Endothelial cell of umbilical vein (primary cell): ENCODE measurements around the gene RNASE7. TPM values are rescaled to one million over a fixed set of nuclear protein-coding genes. Genes with fewer than 3 reads are reported as not detected.

ENCODE experiments used
- BruUV-seq: library from RNA; stranded (reverse); fragments of 400-500 nt; replicated peaks from 2 replicates; lab custom pipeline; 2021; lab: Mats Ljungman, UMichigan
- CTCF ChIA-PET: fragments of 300-600, 350-600 bp; sonication (Branson Sonifier 250); formaldehyde crosslinking; loops from one replicate; lab custom pipeline; 2021; ENCODE audit warnings: antibody characterized with exemption, inconsistent platforms; lab: Charles Lee
- POLR2A ChIA-PET: fragments of 300-600, 350-600 bp; sonication (Branson Sonifier 250); formaldehyde crosslinking; loops from one replicate; lab custom pipeline; 2021; ENCODE audit warnings: antibody characterized with exemption, inconsistent platforms; lab: Charles Lee
- DNase-seq: peaks from one replicate; pipeline ENCODE4 v3.0.0-alpha.2; 2011; ENCODE audit warnings: low read depth, low spot score
- FAIRE-seq: peaks from 2 replicates; lab custom pipeline; 2011; peaks lifted over from hg19 to GRCh38; lab: Jason Lieb, UNC
- H2AFZ ChIP-seq: 2 replicates; pipeline ENCODE4 v1.6.0; 2012; ENCODE audit warnings: low read depth, low read length, control low read depth, inconsistent platforms
- H3K27ac ChIP-seq: 2 replicates; pipeline ENCODE4 v1.5.1; 2011; ENCODE audit warnings: low read depth, mild to moderate bottlenecking, control low read depth, low read length, moderate library complexity; ENCODE audit not compliant: insufficient read depth
- H3K27me3 ChIP-seq, 2 experiments: 2 replicates each; pipeline versions ENCODE4 v1.6.0 to v1.6.1; 2011; ENCODE audit warnings: low read length in 2 of 2, mixed read lengths in 1 of 2; ENCODE audit not compliant: control insufficient read depth in 2 of 2, insufficient read depth in 2 of 2
- H3K36me3 ChIP-seq, 2 experiments: 2 replicates in 1 of 2; 3 replicates in 1 of 2; pipeline ENCODE4 v1.5.1; 2011; ENCODE audit warnings: low read length in 2 of 2, mild to moderate bottlenecking in 1 of 2, moderate library complexity in 1 of 2; ENCODE audit not compliant: control insufficient read depth in 2 of 2, insufficient read depth in 2 of 2; ENCODE audit errors: extremely low read depth in 1 of 2
- H3K4me1 ChIP-seq: 3 replicates; pipeline ENCODE4 v1.5.1; 2011; ENCODE audit warnings: mild to moderate bottlenecking, low read length; ENCODE audit not compliant: control insufficient read depth, insufficient read depth; ENCODE audit errors: extremely low read depth
- H3K4me2 ChIP-seq: 2 replicates; pipeline ENCODE4 v1.6.1; 2011; ENCODE audit warnings: low read length, control low read depth, mixed read lengths; ENCODE audit not compliant: insufficient read depth
- H3K4me3 ChIP-seq, 3 experiments: fragments of 200-600 bp in 1 of 3; sonication (generic), shearing (Covaris generic) in 1 of 3; replicated peaks in 1 of 3; 2 replicates each; pipeline ENCODE4 v1.5.1; 2011 to 2016; ENCODE audit warnings: control low read depth in 3 of 3, low read length in 3 of 3, mild to moderate bottlenecking in 2 of 3, inconsistent platforms in 1 of 3, low read depth in 1 of 3, moderate library complexity in 1 of 3; ENCODE audit not compliant: insufficient read depth in 1 of 3
- H3K79me2 ChIP-seq: 2 replicates; pipeline ENCODE4 v1.6.0; 2012; ENCODE audit warnings: low read length, inconsistent platforms; ENCODE audit not compliant: control insufficient read depth, insufficient read depth
- H3K9ac ChIP-seq: replicated peaks from 2 replicates; pipeline ENCODE3; 2011; ENCODE audit warnings: low read length, control low read depth; ENCODE audit not compliant: insufficient read depth; ENCODE audit errors: extremely low read depth
- H3K9me1 ChIP-seq: replicated peaks from 3 replicates; pipeline ENCODE4 v1.6.0; 2011; ENCODE audit warnings: mild to moderate bottlenecking, low read length; ENCODE audit not compliant: control insufficient read depth, insufficient read depth; ENCODE audit errors: extremely low read depth
- H3K9me3 ChIP-seq: replicated peaks from 2 replicates; pipeline ENCODE4 v1.5.1; 2012; ENCODE audit warnings: low read length, inconsistent platforms; ENCODE audit not compliant: control insufficient read depth, insufficient read depth
- H4K20me1 ChIP-seq: replicated peaks from 2 replicates; pipeline ENCODE3; 2011; ENCODE audit warnings: mild to moderate bottlenecking, low read length; ENCODE audit not compliant: control insufficient read depth, insufficient read depth; ENCODE audit errors: extremely low read depth
- CTCF ChIP-seq, 2 donors: IDR thresholded peaks; 1 replicate in 1 of 2; 2 replicates in 1 of 2; pipeline ENCODE4 v1.5.1; 2011; ENCODE audit warnings: low read length in 2 of 2, mild to moderate bottlenecking in 2 of 2, moderate library complexity in 2 of 2, control low read depth in 1 of 2, inconsistent platforms in 1 of 2, low read depth in 1 of 2; ENCODE audit not compliant: insufficient read depth in 1 of 2; ENCODE audit errors: extremely low read depth in 1 of 2
- EZH2 ChIP-seq: IDR thresholded peaks from 2 replicates; pipeline ENCODE4 v1.6.1; 2012; ENCODE audit warnings: borderline replicate concordance, low read depth, mild to moderate bottlenecking, moderate library complexity, low read length, inconsistent platforms; ENCODE audit not compliant: severe bottlenecking
- FOS ChIP-seq: IDR thresholded peaks from 2 replicates; pipeline ENCODE4 v1.6.1; 2011; ENCODE audit warnings: mild to moderate bottlenecking, low read length, moderate library complexity, borderline replicate concordance; ENCODE audit not compliant: insufficient read depth
- GATA2 ChIP-seq: IDR thresholded peaks from 2 replicates; pipeline ENCODE4 v1.7.0; 2011; ENCODE audit warnings: low read depth, mild to moderate bottlenecking, moderate library complexity, mixed read lengths, low read length; ENCODE audit not compliant: insufficient read length, insufficient read depth
- JUN ChIP-seq: IDR thresholded peaks from 2 replicates; pipeline ENCODE4 v1.6.1; 2011; ENCODE audit warnings: borderline replicate concordance, low read depth; ENCODE audit not compliant: insufficient read length, insufficient read depth
- MAX ChIP-seq: IDR thresholded peaks from 2 replicates; pipeline ENCODE4 v1.6.1; 2011; ENCODE audit not compliant: insufficient read depth, insufficient read length
- MYC ChIP-seq: IDR thresholded peaks from one replicate; pipeline ENCODE4 v1.6.1; 2011; ENCODE audit warnings: mild to moderate bottlenecking, low read depth, low read length
- POLR2A ChIP-seq: IDR thresholded peaks from 2 replicates; pipeline ENCODE4 v1.6.1; 2012; ENCODE audit warnings: low read depth, mild to moderate bottlenecking, control low read depth, low read length
- POLR2AphosphoS5 ChIP-seq: IDR thresholded peaks from 2 replicates; pipeline ENCODE4 v1.6.1; 2012; ENCODE audit warnings: low read depth, mild to moderate bottlenecking, control low read depth, low read length, moderate library complexity; ENCODE audit not compliant: insufficient read depth
- dilution Hi-C: fragments of 300-500 bp; cut with MboI; formaldehyde crosslinking; loops from one replicate; pipeline ENCODE4 v1.15.0; 2019; ENCODE audit warnings: low sequenced_read_pairs; ENCODE audit not compliant: extremely low pct_ligation_motif_present
- intact Hi-C: fragments of 100-400 bp; cut with micrococcal nuclease; formaldehyde crosslinking; loops from one replicate; pipeline ENCODE4 v1.10.0; 2022
- polyA plus RNA-seq, 4 experiments: library from polyadenylated mRNA; depleted of rRNA in 3 of 4; stranded (reverse) in 3 of 4; unstranded in 1 of 4; fragments of >200 nt; gene quantifications; 2 replicates each; pipeline versions ENCODE4 v1.2.1 to v1.2.3, GENCODE V29; 2011 to 2012; ENCODE audit warnings: missing spikeins in 1 of 4
- total RNA-seq: library from RNA; stranded (reverse); gene quantifications from 2 replicates; pipeline ENCODE4 v1.2.3, GENCODE V29; 2021

RNASE7 gene
- total and polyA plus RNA-seq, 2 donors (not counting 3 experiments of a cell fraction or from before 2014, with no cell fraction given) = not detected

GRCh38 chr14:21055432-21056117 is 13.4 kb downstream of the RNASE7 start:
- Histone ChIP-seq H3K4me2 (no peak overlapping the region), H2AFZ (no peak overlapping the region), H3K4me1 (no peaks in the 10 kb centered on the region), H4K20me1 (no peaks in the 10 kb centered on the region), H3K27ac (no peak overlapping the region), H3K79me2 (no peaks in the 10 kb centered on the region), H3K9ac (no peak overlapping the region), H3K9me1 (no peaks in the 10 kb centered on the region), H3K27me3 (peaks cover 13 to 17% of the 10 kb centered on the region in 2 experiments), H3K4me3 (no peak overlapping the region), H3K9me3 (no peaks in the 10 kb centered on the region), H3K36me3 (no peaks in the 10 kb centered on the region)
- POLR2A ChIA-PET = no interaction called here
- no peak for DNase-seq
- TF ChIP-seq MAX = no peak
- no peak for TF ChIP-seq MYC
- no peak for TF ChIP-seq POLR2A
- TF ChIP-seq FOS = no peak
- TF ChIP-seq EZH2 = no peak
- TF ChIP-seq CTCF (IDR thresholded peaks at IDR 0.05; ENCODE audit: extremely low read depth in 1 of 2, insufficient read depth in 1 of 2, low read depth in 1 of 2, low read length in 2 of 2) = no peak
- no peak for TF ChIP-seq GATA2
- TF ChIP-seq JUN = no peak
- TF ChIP-seq POLR2AphosphoS5 = no peak
- CTCF ChIA-PET = interaction anchor here (1.2 kb wide), 1 partner anchor 41 kb away, joined by 3 read pairs; no protein-coding TSS in a partner anchor
- FAIRE-seq = no peak
- dilution Hi-C loops = no loop called here
- no TSS peak for BruUV-seq
- intact Hi-C loops = no loop called here
